ENCODE results near the gene TMEM120B.

The TMEM120B gene

DNA sequence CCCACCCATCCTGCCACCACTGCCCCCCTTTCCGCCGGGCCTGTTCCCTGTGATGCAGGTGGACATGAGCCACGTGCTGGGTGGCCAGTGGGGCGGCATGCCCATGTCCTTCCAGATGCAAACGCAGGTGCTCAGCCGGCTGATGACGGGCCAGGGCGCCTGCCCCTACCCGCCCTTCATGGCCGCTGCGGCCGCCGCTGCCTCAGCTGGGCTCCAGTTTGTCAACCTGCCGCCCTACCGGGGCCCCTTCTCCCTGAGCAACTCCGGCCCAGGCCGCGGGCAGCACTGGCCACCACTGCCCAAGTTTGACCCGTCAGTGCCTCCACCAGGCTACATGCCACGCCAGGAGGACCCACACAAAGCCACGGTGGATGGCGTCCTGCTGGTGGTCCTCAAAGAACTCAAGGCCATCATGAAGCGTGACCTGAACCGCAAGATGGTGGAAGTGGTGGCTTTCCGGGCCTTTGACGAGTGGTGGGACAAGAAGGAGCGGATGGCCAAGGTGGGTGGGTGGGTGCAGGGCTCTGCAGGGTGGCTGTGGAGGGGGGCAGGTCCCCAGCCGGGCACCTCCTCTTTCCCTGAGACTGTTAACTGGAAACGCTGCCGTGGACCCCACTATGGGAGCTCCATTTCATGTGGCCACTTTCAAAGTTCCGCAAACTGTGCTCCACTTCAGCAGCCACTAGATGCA, 102.0 kb downstream of the TMEM120B start:
- TF ChIP-seq, protein P1, sequence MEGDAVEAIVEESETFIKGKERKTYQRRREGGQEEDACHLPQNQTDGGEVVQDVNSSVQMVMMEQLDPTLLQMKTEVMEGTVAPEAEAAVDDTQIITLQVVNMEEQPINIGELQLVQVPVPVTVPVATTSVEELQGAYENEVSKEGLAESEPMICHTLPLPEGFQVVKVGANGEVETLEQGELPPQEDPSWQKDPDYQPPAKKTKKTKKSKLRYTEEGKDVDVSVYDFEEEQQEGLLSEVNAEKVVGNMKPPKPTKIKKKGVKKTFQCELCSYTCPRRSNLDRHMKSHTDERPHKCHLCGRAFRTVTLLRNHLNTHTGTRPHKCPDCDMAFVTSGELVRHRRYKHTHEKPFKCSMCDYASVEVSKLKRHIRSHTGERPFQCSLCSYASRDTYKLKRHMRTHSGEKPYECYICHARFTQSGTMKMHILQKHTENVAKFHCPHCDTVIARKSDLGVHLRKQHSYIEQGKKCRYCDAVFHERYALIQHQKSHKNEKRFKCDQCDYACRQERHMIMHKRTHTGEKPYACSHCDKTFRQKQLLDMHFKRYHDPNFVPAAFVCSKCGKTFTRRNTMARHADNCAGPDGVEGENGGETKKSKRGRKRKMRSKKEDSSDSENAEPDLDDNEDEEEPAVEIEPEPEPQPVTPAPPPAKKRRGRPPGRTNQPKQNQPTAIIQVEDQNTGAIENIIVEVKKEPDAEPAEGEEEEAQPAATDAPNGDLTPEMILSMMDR (IDR thresholded peaks at IDR 0.05; ENCODE audit: insufficient read depth, low read depth, low read length, missing control alignments), result no peak
- DNase-seq (ENCODE audit: low read depth), result no peak

DNA sequence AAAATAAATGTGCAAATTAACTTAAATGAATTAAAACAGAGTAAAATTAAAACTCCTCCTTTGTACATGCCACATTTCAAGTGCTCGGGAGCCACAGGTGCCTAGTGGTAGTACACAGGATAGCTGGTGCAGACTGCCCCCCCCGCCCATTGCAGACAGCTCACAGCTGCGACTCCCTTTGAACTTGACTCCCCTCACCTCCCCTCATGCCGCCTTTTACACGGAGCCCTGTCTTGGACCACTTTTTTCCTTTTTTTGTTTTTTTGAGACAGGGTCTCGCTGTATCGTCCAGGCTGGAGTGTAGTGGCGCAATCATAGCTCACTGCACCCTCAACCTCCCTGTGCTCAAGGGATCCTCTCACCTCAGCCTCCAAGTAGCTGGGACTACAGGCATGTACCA, 102.7 kb downstream of the TMEM120B start:
- DNase-seq (ENCODE audit: low read depth), result no peak
- no peak overlapping the region for H3K4me3 ChIP-seq (ENCODE audit: low read length)
- TF ChIP-seq, protein P1 (IDR thresholded peaks at IDR 0.05; ENCODE audit: insufficient read depth, low read depth, low read length, missing control alignments), result no peak

More for the DNA sequence above, 102.0 kb downstream of the TMEM120B start:
- H3K4me3 ChIP-seq (ENCODE audit: low read length), result no peak overlapping the region

DNA sequence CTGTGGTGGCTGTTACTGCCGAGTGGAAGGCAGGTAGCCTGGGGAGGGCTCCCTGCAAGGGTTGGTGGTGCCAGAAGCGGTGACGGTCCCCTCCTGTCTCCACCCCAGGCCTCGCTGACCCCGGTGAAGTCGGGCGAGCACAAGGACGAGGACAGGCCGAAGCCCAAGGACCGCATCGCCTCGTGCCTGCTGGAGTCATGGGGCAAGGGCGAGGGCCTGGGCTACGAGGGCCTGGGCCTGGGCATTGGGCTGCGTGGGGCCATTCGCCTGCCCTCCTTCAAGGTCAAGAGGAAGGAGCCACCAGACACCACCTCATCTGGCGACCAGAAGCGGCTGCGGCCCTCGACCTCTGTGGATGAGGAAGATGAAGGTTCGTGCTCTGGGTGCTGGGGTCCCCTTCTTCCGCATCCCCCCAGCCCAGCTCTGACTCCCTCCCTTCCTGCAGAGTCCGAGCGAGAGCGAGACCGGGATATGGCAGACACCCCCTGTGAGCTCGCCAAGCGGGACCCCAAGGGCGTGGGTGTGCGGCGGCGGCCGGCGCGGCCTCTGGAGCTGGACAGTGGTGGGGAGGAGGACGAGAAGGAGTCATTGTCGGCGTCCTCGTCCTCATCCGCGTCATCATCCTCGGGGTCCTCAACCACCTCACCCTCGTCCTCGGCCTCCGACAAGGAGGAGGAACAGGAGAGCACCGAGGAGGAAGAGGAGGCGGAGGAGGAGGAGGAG, 104.5 kb downstream of the TMEM120B start:
- H3K4me3 ChIP-seq (ENCODE audit: low read length), result no peak overlapping the region
- no peak for DNase-seq (ENCODE audit: low read depth)
- TF ChIP-seq, protein P1 (IDR thresholded peaks at IDR 0.05; ENCODE audit: insufficient read depth, low read depth, low read length, missing control alignments), result no peak

DNA sequence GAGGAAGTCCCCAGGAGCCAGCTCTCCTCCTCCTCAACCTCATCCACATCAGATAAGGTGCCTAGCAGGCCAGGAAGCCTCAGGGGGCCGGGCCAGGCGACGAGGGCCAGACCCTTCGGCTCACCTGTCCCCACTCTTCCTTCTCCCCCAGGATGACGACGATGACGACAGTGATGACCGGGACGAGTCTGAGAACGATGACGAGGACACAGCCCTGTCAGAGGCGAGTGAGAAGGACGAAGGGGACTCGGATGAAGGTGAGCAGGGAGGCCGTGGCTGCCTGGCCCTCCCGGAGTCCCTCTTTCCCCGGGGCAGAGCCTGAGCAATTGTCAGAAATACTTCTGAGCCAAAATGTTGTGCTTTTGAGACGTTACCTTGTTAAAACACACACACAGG, 105.1 kb downstream of the TMEM120B start:
- no peak for DNase-seq (ENCODE audit: low read depth)
- H3K4me3 ChIP-seq (ENCODE audit: low read length), result no peak overlapping the region
- TF ChIP-seq, protein P1 (IDR thresholded peaks at IDR 0.05; ENCODE audit: insufficient read depth, low read depth, low read length, missing control alignments), result no peak

DNA sequence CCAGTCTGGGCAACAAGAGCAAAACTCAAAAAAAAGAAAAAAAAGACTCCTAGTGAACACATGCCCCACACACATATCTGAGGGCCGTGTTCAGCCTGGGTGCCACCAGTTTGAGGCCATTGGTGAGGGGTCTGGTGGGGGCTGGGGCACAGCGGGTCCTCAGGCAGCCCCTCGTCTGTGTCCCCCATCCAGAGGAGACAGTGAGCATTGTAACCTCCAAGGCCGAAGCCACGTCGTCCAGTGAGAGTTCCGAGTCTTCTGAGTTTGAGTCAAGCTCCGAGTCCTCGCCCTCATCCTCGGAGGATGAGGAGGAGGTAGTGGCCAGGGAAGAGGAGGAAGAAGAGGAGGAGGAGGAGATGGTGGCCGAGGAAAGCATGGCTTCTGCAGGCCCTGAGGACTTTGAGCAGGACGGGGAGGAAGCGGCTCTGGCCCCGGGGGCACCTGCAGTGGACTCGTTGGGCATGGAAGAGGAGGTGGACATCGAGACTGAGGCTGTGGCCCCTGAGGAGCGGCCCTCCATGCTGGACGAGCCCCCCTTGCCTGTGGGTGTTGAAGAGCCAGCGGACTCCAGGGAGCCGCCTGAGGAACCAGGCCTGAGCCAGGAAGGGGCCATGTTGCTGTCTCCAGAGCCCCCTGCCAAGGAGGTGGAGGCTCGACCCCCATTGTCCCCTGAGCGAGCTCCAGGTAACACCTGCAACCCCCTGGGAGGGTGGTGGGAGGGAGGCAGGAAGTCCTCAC, 106.8 kb downstream of the TMEM120B start:
- DNase-seq (ENCODE audit: low read depth), result no peak
- TF ChIP-seq, protein P1 (IDR thresholded peaks at IDR 0.05; ENCODE audit: insufficient read depth, low read depth, low read length, missing control alignments), result no peak
- no peak overlapping the region for H3K4me3 ChIP-seq (ENCODE audit: low read length)

DNA sequence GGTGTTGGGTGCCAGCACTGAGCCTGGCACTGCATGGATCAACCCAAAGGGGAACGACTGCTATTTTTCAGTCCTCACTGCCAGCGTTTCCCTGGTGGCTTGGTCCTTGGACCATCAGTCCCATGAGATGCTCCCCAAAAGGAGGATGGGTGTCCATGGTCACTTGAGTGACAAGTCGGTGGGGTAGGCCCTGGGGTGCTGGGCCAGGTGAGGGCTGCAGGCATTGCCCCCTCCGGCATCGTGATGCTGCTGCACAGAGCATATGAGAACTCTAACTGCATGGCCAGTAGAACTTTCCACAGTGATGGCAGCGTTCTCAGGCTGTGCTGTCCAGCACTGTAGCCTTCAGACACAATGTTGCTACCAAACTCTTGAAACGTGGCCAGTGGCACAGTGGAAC, 107.5 kb downstream of the TMEM120B start:
- TF ChIP-seq, protein P1 (IDR thresholded peaks at IDR 0.05; ENCODE audit: insufficient read depth, low read depth, low read length, missing control alignments), result no peak
- no peak overlapping the region for H3K4me3 ChIP-seq (ENCODE audit: low read length)
- DNase-seq (ENCODE audit: low read depth), result no peak
